Medulla oblongata (tissue), 1 donor: ENCODE data around the gene CDH4.

Experiments used
- DNase-seq: peaks from one replicate; pipeline ENCODE4 v3.0.0-alpha.2; 2015; ENCODE audit errors: extremely low spot score

CDH4 gene

DNA sequence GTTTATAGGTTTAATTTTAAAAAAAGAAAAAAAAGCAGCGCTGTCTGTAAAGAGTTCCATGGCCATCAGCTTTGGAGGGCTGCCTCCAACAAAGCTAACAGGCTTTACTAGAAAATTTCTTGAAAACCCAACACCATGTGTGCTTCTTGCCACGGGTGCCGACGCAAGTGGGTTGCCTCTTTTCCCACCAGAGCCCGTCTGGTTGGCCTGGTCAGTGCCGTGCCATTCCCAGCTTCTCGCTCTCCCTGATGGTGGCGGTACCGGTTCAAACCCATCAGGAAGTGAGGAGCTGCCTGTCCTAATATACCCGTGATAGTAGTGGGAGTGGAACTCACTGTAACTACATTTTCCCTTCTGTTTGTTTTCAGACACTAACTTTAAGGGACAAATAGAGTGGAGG is 73.7 kb downstream of the CDH4 start:
- no peak for DNase-seq

DNA sequence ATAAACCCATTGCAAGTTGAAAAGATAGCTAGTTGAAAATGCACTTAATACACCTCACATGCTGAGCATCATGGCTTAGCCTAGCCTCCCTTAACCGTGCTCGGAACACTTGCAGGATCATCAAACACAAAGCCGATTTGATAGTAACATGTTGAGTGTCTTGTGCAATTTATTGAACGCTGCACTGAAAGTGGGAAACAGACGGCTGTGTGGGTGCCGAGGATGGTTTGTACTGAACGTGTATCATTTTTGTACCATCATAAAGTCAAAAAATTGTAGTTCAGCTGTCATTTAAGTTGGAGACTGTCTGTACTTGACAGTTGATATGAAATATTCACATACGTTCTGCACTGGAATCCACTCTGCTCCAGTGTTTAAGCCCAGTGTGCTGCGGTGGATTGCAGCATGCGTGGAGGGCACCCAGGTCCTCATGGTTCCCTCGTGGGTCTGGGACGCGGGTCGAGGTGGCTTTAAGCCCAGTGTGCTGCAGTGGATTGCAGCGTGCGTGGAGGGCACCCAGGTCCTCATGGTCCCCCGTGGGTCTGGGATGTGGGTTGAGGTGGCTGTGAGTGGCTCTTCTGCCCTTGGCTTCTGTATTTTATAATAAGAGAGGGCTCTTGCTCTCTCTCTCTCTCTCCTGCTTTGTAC is 77.0 kb downstream of the CDH4 start:
- DNase-seq, result no peak

DNA sequence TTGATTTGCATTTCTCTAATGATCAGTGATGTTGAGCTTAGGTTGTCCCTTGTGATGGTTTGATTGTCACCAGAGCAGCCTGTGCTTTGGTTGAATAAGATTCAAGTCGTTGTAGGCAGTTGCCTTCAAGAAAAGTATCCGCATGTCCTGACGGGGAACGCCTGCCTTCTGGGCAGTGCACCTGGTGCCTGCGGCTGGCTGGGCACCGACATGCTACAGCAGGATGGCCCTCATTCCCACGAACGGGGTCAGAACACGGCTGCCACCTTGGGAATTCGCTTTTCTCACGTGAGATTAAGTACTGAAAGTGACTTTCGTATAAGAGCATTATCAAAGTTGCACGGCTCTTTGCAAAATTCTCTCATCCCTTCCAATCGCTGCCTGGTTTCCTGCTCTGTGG is 78.4 kb downstream of the CDH4 start:
- DNase-seq, result no peak

- no peak for DNase-seq
These were observed 79.5 kb downstream of the CDH4 start for GRCh38 chr20:61331543-61331942.

DNA sequence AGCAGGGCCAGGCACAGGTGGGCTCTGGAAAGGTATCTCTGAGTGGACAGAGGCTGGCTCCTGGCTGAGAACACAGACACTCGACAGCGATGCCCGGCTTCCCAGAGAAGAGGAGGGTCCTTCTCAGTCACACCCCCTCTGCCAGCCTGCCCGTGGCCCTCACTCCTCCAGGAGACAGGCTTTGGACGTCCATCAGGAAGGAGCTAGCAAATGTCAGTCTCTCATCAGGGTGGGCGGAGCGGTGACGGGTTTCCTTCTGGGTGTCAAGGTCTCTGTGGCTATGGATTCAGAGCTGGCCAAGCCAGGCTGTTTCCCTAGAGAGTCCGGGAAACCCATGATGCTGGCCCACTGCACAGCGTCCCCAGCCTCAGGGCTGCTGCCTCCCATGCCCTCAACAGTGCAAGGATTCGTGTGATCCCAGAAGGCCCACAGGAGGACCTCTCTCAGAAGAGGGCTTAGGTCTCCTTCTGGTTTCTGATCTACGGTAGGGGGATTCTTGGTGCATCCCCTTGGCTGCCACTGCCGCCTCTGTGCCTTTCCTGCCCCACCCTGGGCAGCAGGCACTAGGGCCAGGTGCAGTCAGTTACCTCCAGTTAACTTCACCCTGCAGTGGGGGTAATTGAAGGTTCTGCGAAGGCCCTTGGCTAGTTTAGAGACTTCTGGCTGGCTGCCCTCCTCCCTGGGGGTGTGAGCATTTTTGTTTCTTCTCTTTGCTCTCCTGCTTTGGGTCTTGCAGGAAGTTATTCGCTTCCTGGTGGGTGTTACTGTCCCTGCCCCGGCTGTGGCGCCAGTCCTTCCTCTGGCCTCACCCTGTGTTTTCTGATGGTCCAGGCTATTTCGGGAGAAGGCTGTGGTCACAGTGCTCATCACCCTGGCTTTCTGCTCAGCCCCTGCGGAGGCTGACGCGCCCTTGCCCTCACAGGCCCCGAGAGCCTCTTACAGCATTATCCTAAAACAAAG is 80.2 kb downstream of the CDH4 start:
- DNase-seq, result no peak

GRCh38 chr20:61333484-61334108 is 81.5 kb downstream of the CDH4 start:
- DNase-seq, result no peak

DNA sequence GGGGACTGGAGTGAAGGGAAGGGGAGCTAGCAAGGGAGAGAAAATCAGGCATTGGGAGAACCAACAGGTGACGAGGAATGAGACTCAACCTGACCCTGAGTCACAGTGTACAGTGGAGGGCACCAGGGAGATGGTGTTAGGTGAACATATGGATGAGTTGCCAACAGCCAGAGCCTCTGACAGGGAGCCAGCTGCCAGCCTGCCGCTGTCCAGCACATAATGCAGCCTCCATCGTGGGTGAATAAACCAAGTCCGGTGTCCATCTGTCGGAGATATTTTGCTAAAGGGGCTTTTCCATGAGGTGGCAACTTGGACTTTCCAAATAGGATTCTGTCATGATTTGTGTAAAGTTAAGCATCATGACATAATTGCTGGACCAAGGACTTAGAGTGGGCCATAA is 88.1 kb downstream of the CDH4 start:
- no peak for DNase-seq

DNA sequence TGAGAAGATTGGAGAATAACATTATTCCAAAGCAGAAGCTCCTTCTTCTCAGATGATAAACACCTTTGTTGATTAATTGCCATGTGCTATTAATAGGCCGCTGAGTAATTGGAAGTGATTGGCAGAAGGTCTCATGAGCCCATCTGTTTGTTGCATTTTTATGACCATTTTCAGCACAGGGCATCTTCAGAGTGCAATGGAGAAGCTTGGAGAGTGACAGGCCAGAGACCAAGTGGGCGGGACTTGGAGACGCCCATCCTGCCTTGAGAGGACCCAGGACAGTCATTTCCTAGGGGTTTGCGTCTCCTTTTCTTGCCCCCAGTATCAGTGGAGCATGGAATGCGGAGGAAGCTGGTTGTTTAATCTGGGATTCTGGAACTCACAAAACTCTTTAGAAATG is 89.5 kb downstream of the CDH4 start:
- DNase-seq, result no peak

DNA sequence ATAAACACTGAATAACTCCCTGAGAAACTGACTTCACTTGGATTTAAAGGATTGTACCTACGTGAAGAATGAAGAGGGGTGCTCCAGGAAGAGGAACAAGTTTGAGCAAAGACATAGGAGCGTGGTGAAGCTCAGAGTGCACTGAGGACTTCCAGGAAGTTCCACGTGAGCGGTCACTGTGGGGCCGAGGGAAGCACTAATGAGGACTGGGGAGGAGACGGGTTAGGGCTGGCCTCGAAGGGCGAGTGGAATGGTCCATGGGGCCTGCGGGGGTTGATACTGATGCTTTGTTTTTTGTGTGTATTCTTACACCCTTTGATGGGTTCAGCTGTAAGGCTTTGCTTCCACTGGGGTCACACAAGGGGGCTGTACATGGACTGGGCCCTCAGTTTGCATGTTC is 91.9 kb downstream of the CDH4 start:
- DNase-seq, result no peak

- DNase-seq, result no peak
These were observed 93.6 kb downstream of the CDH4 start for GRCh38 chr20:61345656-61346055.

GRCh38 chr20:61346996-61347395 is 94.9 kb downstream of the CDH4 start:
- DNase-seq, result no peak

GRCh38 chr20:61347443-61347842 is 95.4 kb downstream of the CDH4 start:
- no peak for DNase-seq

- no peak for DNase-seq
These were observed 97.5 kb downstream of the CDH4 start for GRCh38 chr20:61349447-61350165.

- DNase-seq, result no peak
These were observed 98.6 kb downstream of the CDH4 start for GRCh38 chr20:61350500-61351250.

- no peak for DNase-seq
These were observed 100.5 kb downstream of the CDH4 start for GRCh38 chr20:61352346-61353260.

- DNase-seq, result no peak
These were observed 101.4 kb downstream of the CDH4 start for GRCh38 chr20:61353261-61354000.

GRCh38 chr20:61354001-61354390 is 101.9 kb downstream of the CDH4 start:
- no peak for DNase-seq

- no peak for DNase-seq
These were observed 102.4 kb downstream of the CDH4 start for GRCh38 chr20:61354501-61354900.

- no peak for DNase-seq
These were observed 102.9 kb downstream of the CDH4 start for GRCh38 chr20:61354901-61355495.
